T1000 (cell line): Measurements from ENCODE around the gene NDUFC1.

ENCODE experiments used
- DNase-seq: peaks from one replicate; lab custom pipeline; 2025; ENCODE audit warnings: mixed read lengths; lab: John Stamatoyannopoulos, UW

The NDUFC1 gene

DNA sequence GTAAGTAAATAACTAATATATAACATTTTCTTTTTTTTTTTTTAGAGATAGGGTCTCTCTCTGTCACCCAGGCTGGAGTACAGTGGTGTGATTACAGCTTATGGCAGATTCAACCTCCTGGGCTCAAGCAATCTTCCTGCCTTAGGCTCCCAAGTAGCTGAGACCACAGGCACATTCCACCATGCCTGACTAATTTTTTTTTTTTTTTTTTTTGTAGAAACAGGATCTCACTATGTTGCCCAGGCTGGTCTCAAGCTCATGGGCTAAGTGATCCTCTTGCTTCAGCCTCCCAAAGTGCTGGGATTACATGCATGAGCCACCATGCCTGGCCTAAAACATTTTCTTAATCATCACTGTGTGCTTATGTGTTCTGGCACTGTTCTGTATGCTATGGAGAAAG, 55.0 kb downstream of the NDUFC1 start:
- DNase-seq: no peak

DNA sequence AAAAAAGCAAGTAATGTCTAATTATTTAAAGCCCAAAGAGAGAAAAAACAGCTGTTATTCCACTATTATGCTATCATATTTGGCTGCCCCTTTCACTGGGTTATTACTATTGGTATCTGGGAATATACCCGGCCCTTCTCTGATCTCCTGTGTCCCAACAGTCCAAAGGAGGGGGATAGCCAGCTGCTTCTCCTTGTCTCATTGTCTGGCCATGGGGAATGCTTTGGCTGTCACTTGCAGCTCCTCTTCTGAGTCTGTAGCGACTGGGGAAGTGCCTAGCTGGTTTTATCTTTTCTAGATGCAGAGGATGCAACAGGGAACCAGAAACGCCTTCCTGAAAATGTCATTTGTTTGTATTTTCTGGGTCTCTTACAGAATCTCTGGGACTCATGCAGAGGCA, 56.1 kb downstream of the NDUFC1 start:
- no peak for DNase-seq

DNA sequence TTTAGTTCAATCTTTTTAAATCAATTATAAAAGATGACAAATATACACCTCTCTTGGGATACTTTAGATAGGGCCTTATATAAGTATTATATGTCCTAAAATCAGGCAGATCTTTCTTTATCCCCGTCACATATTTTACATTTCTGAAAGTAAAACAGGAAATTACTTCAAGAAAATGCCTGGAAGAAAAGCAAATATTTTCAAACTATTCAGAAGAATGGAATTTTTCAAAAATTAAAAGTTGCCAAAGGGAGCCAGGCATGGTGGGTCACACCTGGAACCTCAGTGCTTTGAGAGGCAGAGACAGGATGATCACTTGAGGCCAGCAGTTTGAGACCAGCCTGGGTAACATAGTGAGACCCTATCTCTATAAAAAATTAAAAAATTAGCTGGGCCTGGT, 56.7 kb downstream of the NDUFC1 start:
- DNase-seq: no peak

DNA sequence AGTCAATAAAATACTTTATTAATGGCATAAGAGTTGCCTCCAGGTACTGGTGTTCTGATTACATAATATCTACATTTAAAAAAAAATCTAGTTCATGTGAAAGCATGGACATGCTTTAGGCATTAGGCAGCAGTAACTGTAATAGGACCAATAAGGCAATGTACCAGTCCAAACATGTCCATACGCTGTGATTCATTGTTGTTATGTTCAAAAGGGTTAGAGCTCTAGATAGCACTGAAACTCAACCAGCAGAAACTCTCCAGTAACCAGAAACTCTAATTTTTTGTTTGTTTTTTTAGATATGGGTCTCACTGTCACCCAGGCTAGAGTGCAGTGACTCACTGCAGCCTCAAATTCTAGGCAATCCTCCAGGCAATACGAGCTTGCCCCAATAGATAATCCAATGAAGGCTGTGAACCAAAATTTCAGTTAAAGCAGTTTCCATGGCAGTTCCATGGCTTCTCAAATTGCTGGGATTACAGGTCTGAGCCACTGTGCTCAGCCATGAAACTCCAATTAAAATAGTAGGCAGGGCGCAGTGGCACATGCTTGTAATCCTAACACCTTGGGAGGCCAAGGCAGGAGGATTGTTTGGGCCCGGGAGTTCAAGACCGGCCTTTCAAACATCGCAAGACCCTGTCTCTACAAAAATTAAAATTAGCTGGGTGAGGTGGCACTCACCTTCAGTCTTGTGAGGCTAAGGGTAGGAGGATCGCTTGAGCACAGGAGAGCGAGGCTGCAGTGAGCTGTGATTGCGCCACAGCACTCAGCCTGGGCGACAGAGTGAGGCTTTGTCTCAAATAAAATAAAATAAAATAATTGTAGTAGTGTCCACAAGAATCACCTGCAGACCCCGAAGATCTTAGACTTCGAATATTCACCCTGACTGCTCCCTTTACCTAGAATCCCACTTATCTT, 58.6 kb downstream of the NDUFC1 start:
- DNase-seq: peak; percentile 50

DNA sequence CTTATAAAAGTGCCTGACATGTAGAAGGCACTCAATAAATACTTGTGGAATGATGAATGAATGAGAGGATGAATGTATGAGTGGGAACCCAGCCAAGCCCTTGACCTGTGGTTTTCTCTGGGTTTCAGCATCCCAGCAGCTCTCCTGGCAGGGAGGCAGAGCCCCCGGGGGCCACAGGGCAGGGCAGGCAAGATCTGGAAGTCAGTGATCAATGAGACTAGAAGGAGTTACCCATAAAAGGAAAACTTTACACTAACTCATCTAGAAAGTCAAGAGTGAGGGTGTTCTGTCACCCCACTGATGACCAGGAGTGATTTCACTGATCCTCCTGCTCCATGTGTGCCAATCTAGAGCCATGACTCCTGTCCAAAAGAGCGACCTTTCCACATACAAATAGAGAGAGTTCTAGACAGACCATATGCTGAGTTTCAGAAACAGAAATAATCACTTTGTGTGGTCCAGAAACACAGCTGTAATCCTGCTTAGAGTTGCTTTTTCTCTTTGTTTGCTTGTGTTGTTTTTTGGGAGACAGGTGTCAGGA, 59.7 kb downstream of the NDUFC1 start:
- peak; percentile 62 for DNase-seq

DNA sequence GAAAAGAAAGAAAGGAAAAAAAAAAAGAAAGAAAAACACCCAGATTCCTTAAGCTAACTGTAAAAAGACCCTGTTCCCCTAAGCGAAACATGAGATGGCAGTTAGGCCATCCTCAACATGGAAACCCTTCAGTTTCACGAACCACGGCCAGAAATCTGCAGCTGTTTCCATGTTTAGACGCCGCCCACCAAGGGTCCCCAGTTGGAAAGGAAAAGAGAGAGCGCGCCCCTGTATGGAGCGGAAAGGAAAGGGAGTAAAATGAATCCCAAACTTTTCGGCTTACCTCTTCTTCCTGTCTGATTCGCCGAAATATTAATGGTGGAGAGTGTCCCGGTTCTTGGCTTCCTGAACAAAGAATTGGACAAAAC, 60.5 kb downstream of the NDUFC1 start:
- no peak for DNase-seq

DNA sequence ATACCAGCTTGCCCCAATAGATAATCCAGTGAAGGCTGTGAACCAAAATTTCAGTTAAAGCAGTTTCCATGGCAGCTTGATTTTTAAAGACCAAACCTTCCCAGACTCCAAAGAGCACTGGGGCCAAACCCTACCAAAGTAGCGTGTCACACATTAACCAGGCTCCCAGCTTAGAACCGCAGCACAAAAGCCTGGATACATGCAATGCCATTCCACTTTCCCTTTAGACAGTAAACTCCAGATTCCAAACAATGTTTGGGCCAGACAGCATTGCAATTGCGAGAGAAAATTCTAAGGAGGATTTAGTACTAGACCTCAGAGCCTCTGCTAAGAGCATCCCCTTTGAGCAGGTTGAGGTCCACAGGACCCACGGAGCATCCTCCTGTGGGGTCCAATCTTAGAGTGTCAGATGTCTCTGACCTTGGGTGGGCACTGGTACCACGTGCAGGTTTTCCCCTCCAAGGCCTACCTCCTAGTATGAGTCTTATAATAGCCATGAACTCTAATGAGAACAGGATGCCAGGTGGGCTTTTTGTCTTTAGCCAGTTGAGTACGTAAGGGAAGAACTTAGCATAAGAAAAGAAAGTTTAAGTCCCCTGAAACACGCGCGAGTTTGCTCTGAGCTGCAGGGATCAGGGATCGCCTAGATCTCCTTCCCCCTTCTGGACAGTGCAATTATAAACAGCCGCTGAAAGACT, 61.0 kb downstream of the NDUFC1 start:
- DNase-seq: no peak
